ENCODE results near the gene PPP4R2. TPM values are rescaled to one million over a fixed set of nuclear protein-coding genes. Genes with fewer than 3 reads are reported as not detected.

Gene PPP4R2
- total and polyA plus RNA-seq, 2 of the 4 experiments (the other 2 are of a cell fraction): 13.5 to 31.4 TPM

DNA sequence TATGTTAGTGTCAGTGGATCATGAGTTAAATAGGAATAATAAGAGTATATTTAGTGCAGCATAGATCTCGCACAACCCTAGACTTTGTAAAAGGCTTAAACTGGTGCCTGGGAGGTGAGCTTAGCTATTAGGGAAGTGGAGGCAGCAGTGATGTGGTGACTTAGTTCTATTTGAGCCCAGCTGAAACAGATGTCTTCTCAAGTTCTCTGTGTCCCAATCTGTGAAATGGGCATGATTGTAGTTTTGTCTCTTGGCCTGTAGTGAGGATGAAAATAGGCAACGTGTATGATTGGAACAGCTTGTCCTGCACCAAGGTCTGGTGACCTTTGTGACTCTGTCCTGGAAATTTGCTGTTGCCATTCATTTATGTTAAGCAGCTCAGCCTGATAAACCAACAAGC, 99.6 kb downstream of the PPP4R2 start:
- Histone ChIP-seq H2BK120ac (ENCODE audit: low read depth, low read length) (no peak overlapping the region), H4K5ac (ENCODE audit: low read depth, low read length) (no peak overlapping the region), H2AK5ac (ENCODE audit: low read depth, low read length) (no peak overlapping the region), H2BK5ac (ENCODE audit: low read depth, low read length, poor library complexity, severe bottlenecking) (no peak overlapping the region), H3K18ac (ENCODE audit: low read depth, low read length) (no peak overlapping the region), H4K91ac (ENCODE audit: insufficient read depth, low read depth, low read length) (no peak overlapping the region), H3K4me3 (ENCODE audit: insufficient read depth, low read depth, low read length) (no peak overlapping the region), H2BK15ac (ENCODE audit: low read depth, low read length) (no peak overlapping the region), H3K79me1 (ENCODE audit: low read depth in 1 of 2, low read length in 2 of 2) (no peaks in the 10 kb centered on the region), H3K9me1 (ENCODE audit: insufficient read depth, low read length) (no peaks in the 10 kb centered on the region), H3K23ac (ENCODE audit: low read depth, low read length) (no peak overlapping the region), H3K14ac (replicated peaks; ENCODE audit: low read depth, low read length) (no peak overlapping the region), H3K9ac (ENCODE audit: low read depth, low read length) (no peak overlapping the region), H4K20me1 (ENCODE audit: insufficient read depth, low read length) (no peaks in the 10 kb centered on the region), H3K56ac (ENCODE audit: extremely low read depth, insufficient read depth, low read length) (no peak overlapping the region), H3K27ac (ENCODE audit: insufficient read depth, low read length) (no peak overlapping the region), H2BK20ac (ENCODE audit: low read depth, low read length) (no peak overlapping the region), H3K27me3 (ENCODE audit: control insufficient read depth, insufficient read depth, low read length) (peaks cover 7% of the 10 kb centered on the region; the same call in 1 of the 2 replicates), H3K9me3 (ENCODE audit: control insufficient read depth, insufficient read depth, low read length) (0 out of 2 replicates have a peak, but pooled peaks cover 2% of the 10 kb centered on the region), H3K4me1 (ENCODE audit: control insufficient read depth, insufficient read depth, low read length) (no peaks in the 10 kb centered on the region), H4K8ac (ENCODE audit: low read depth in 2 of 2, low read length in 2 of 2) (no peak overlapping the region), H2AFZ (replicated peaks; ENCODE audit: low read length, poor library complexity) (no peak overlapping the region), H3K4me2 (ENCODE audit: low read depth, low read length) (no peak overlapping the region), H2AK9ac (replicated peaks; ENCODE audit: low read depth, low read length, poor library complexity) (no peak overlapping the region), H3K36me3 (ENCODE audit: control insufficient read depth, insufficient read depth, low read length) (no peaks in the 10 kb centered on the region), H3K4ac (ENCODE audit: low read depth, low read length) (no peak overlapping the region)
- BruUV-seq (replicated peaks): no TSS peak
- dilution Hi-C loops (cut with HindIII; ENCODE audit: low sequenced_read_pairs, unreplicated experiment): no loop called here
- ATAC-seq (ENCODE audit: low read depth): no peak
- in situ Hi-C loops (cut with MboI; ENCODE audit: low sequenced_read_pairs): loop anchor here (25.0 kb wide), 2 partner anchors 659 to 1209 kb away; partner anchors contain the start of gene RYBP
- no CpG with 5 or more reads among the region's 2 CpGs for WGBS, 2 experiments (ENCODE audit: extremely low coverage in 2 of 2, insufficient read length in 1 of 2)
- CTCF ChIA-PET: interaction anchor here (1.0 kb wide), 1 partner anchor 406 kb away, joined by 3 read pairs; no protein-coding TSS in a partner anchor
- DNase-seq: no peak
- POLR2A ChIA-PET (ENCODE audit: unreplicated experiment): no interaction called here
- TF ChIP-seq NFE2L2 (IDR thresholded peaks at IDR 0.05; ENCODE audit: low read depth, low read length) (no peak), RCOR1 (IDR thresholded peaks at IDR 0.05; ENCODE audit: insufficient replicate concordance, low read length) (no peak), RFX5 (IDR thresholded peaks at IDR 0.05; ENCODE audit: low read depth, low read length) (no peak), SMC3 (IDR thresholded peaks at IDR 0.05; ENCODE audit: low read depth, low read length) (no peak), MXI1 (IDR thresholded peaks at IDR 0.05; ENCODE audit: borderline replicate concordance, low read depth, low read length) (no peak), CHD1 (IDR thresholded peaks at IDR 0.05; ENCODE audit: low read depth, low read length) (no peak), RAD21 (IDR thresholded peaks at IDR 0.05; ENCODE audit: low read length) (no peak), MAZ (IDR thresholded peaks at IDR 0.05; ENCODE audit: borderline replicate concordance, low read depth, low read length) (no peak), BHLHE40 (IDR thresholded peaks at IDR 0.05; ENCODE audit: low read depth, low read length) (no peak), MAFK (IDR thresholded peaks at IDR 0.05; ENCODE audit: low read depth, low read length) (no peak), POLR2A (IDR thresholded peaks at IDR 0.05; ENCODE audit: low read depth, low read length) (no peak), FOS (IDR thresholded peaks at IDR 0.05; ENCODE audit: low read depth, low read length) (no peak), CEBPB (IDR thresholded peaks at IDR 0.05; ENCODE audit: low read depth, low read length) (no peak)
- TF ChIP-seq, protein P1, sequence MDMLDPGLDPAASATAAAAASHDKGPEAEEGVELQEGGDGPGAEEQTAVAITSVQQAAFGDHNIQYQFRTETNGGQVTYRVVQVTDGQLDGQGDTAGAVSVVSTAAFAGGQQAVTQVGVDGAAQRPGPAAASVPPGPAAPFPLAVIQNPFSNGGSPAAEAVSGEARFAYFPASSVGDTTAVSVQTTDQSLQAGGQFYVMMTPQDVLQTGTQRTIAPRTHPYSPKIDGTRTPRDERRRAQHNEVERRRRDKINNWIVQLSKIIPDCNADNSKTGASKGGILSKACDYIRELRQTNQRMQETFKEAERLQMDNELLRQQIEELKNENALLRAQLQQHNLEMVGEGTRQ (IDR thresholded peaks at IDR 0.05; ENCODE audit: low read depth, low read length): no peak
- TF ChIP-seq, protein P2, sequence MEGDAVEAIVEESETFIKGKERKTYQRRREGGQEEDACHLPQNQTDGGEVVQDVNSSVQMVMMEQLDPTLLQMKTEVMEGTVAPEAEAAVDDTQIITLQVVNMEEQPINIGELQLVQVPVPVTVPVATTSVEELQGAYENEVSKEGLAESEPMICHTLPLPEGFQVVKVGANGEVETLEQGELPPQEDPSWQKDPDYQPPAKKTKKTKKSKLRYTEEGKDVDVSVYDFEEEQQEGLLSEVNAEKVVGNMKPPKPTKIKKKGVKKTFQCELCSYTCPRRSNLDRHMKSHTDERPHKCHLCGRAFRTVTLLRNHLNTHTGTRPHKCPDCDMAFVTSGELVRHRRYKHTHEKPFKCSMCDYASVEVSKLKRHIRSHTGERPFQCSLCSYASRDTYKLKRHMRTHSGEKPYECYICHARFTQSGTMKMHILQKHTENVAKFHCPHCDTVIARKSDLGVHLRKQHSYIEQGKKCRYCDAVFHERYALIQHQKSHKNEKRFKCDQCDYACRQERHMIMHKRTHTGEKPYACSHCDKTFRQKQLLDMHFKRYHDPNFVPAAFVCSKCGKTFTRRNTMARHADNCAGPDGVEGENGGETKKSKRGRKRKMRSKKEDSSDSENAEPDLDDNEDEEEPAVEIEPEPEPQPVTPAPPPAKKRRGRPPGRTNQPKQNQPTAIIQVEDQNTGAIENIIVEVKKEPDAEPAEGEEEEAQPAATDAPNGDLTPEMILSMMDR (conservative IDR thresholded peaks at IDR 0.05; ENCODE audit: low read depth, low read length): no peak
- TF ChIP-seq, protein P3, sequence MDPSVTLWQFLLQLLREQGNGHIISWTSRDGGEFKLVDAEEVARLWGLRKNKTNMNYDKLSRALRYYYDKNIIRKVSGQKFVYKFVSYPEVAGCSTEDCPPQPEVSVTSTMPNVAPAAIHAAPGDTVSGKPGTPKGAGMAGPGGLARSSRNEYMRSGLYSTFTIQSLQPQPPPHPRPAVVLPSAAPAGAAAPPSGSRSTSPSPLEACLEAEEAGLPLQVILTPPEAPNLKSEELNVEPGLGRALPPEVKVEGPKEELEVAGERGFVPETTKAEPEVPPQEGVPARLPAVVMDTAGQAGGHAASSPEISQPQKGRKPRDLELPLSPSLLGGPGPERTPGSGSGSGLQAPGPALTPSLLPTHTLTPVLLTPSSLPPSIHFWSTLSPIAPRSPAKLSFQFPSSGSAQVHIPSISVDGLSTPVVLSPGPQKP (IDR thresholded peaks at IDR 0.05; ENCODE audit: borderline replicate concordance, low read depth, low read length): no peak
- intact Hi-C loops (cut with micrococcal nuclease): loop anchor here (5.0 kb wide), 1 partner anchor 756 kb away; no protein-coding TSS in a partner anchor
